ENCODE measurements around the gene PPP1R12A. TPM values are rescaled to one million over a fixed set of nuclear protein-coding genes. Genes with fewer than 3 reads are reported as not detected.
"Not testable (repeated sequence)": the region's sequence is repeated elsewhere in the genome, so short reads cannot be mapped to it uniquely, and the experiment has no call there.

PPP1R12A gene
- total RNA-seq, 1 experiment from 2014 or later = 69.9 TPM

- TF ChIP-seq, protein P1, sequence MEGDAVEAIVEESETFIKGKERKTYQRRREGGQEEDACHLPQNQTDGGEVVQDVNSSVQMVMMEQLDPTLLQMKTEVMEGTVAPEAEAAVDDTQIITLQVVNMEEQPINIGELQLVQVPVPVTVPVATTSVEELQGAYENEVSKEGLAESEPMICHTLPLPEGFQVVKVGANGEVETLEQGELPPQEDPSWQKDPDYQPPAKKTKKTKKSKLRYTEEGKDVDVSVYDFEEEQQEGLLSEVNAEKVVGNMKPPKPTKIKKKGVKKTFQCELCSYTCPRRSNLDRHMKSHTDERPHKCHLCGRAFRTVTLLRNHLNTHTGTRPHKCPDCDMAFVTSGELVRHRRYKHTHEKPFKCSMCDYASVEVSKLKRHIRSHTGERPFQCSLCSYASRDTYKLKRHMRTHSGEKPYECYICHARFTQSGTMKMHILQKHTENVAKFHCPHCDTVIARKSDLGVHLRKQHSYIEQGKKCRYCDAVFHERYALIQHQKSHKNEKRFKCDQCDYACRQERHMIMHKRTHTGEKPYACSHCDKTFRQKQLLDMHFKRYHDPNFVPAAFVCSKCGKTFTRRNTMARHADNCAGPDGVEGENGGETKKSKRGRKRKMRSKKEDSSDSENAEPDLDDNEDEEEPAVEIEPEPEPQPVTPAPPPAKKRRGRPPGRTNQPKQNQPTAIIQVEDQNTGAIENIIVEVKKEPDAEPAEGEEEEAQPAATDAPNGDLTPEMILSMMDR (conservative IDR thresholded peaks at IDR 0.05) = no peak
- no peak for TF ChIP-seq EZH2 (IDR thresholded peaks at IDR 0.05; ENCODE audit: low read depth)
- ChIA-PET CTCF (no interaction called here), POLR2A (ENCODE audit: unreplicated experiment) (no interaction called here)
- Histone ChIP-seq H3K4me1 (replicated peaks; ENCODE audit: insufficient read depth) (no peaks in the 10 kb centered on the region), H3K79me2 (ENCODE audit: low read depth) (peaks cover 84% of the 10 kb centered on the region), H3K27me3 (ENCODE audit: insufficient read depth, low read depth) (no peaks in the 10 kb centered on the region), H4K20me1 (ENCODE audit: insufficient read depth) (peaks cover 18% of the 10 kb centered on the region), H3K27ac (no peak overlapping the region), H3K4me2 (no peak overlapping the region), H3K9me3 (ENCODE audit: insufficient read depth, low read depth) (no peaks in the 10 kb centered on the region), H3K9me2 (ENCODE audit: insufficient read depth) (no peaks in the 10 kb centered on the region), H3K4me3 (no peak overlapping the region), H2AFZ (no peak overlapping the region), H3K36me3 (ENCODE audit: low read depth) (0 out of 2 replicates have a peak, but pooled peaks cover 5% of the 10 kb centered on the region), H3F3A (ENCODE audit: insufficient read depth, low read depth) (0 out of 2 replicates have a peak, but pooled peaks cover 4% of the 10 kb centered on the region)
- no peak for DNase-seq
- no TSS peak for BruUV-seq (replicated peaks)
- intact Hi-C loops (cut with micrococcal nuclease; ENCODE audit: unreplicated experiment) = loop anchor here (10.0 kb wide), 1 partner anchor 382 kb away; no protein-coding TSS in a partner anchor
These were observed 51.7 kb downstream of the PPP1R12A start for GRCh38 chr12:79883216-79883615.

GRCh38 chr12:79881351-79881750, 53.5 kb downstream of the PPP1R12A start:
- CTCF ChIA-PET = interaction anchor here (0.7 kb wide), 1 partner anchor 378 kb away, joined by 3 read pairs; no protein-coding TSS in a partner anchor
- Histone ChIP-seq H3K9me3 (ENCODE audit: insufficient read depth, low read depth) (no peaks in the 10 kb centered on the region), H4K20me1 (ENCODE audit: insufficient read depth) (peaks cover 7% of the 10 kb centered on the region), H3K79me2 (ENCODE audit: low read depth) (peaks cover 83% of the 10 kb centered on the region), H3K4me1 (replicated peaks; ENCODE audit: insufficient read depth) (no peaks in the 10 kb centered on the region), H3K27me3 (ENCODE audit: insufficient read depth, low read depth) (no peaks in the 10 kb centered on the region), H3K36me3 (ENCODE audit: low read depth) (0 out of 2 replicates have a peak, but pooled peaks cover 5% of the 10 kb centered on the region), H3K4me3 (no peak overlapping the region), H3F3A (ENCODE audit: insufficient read depth, low read depth) (no peaks in the 10 kb centered on the region), H3K4me2 (no peak overlapping the region), H2AFZ (no peak overlapping the region), H3K9me2 (ENCODE audit: insufficient read depth) (no peaks in the 10 kb centered on the region), H3K27ac (no peak overlapping the region)
- BruUV-seq (replicated peaks) = no TSS peak
- TF ChIP-seq, protein P1 (conservative IDR thresholded peaks at IDR 0.05) = no peak
- no peak for TF ChIP-seq EZH2 (IDR thresholded peaks at IDR 0.05; ENCODE audit: low read depth)
- no peak for DNase-seq
- POLR2A ChIA-PET (ENCODE audit: unreplicated experiment) = no interaction called here
- intact Hi-C loops (cut with micrococcal nuclease; ENCODE audit: unreplicated experiment) = loop anchor here (10.0 kb wide), 1 partner anchor 383 kb away; no protein-coding TSS in a partner anchor

GRCh38 chr12:79878506-79878905, 56.4 kb downstream of the PPP1R12A start:
- BruUV-seq (replicated peaks); CTCF ChIA-PET; POLR2A ChIA-PET (ENCODE audit: unreplicated experiment): not testable (repeated sequence)

DNA sequence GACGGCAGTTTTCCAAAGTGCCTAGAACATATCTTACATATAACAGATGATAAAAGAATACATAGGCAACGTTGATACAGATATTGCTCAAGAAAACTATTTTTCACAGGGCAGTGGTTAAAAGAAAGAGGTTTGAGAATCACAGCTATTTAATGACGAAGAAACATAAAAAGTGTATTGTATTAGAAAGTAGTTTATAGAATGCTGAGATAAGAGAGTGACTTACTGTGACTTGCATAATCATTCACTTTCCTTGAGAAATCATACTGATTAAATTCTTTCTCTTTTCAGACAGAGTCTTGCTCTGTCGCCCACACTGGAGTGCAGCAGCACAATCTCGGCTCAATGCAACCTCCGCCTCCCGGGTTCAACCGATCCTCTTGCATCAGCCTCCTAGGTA, 57.7 kb downstream of the PPP1R12A start:
- Histone ChIP-seq H3F3A (ENCODE audit: insufficient read depth, low read depth) (no peaks in the 10 kb centered on the region), H4K20me1 (ENCODE audit: insufficient read depth) (peaks cover 10% of the 10 kb centered on the region), H3K9me3 (ENCODE audit: insufficient read depth, low read depth) (no peaks in the 10 kb centered on the region), H3K4me2 (no peak overlapping the region), H3K79me2 (ENCODE audit: low read depth) (peaks cover 69% of the 10 kb centered on the region), H3K4me3 (no peak overlapping the region), H3K36me3 (ENCODE audit: low read depth) (0 out of 2 replicates have a peak, but pooled peaks cover 5% of the 10 kb centered on the region), H3K27ac (no peak overlapping the region), H2AFZ (no peak overlapping the region), H3K27me3 (ENCODE audit: insufficient read depth, low read depth) (no peaks in the 10 kb centered on the region), H3K9me2 (ENCODE audit: insufficient read depth) (no peaks in the 10 kb centered on the region), H3K4me1 (replicated peaks; ENCODE audit: insufficient read depth) (no peaks in the 10 kb centered on the region)
- CTCF ChIA-PET = no interaction called here
- DNase-seq = no peak
- intact Hi-C loops (cut with micrococcal nuclease; ENCODE audit: unreplicated experiment) = loop anchor here (10.0 kb wide), 1 partner anchor 72 kb away; no protein-coding TSS in a partner anchor
- POLR2A ChIA-PET (ENCODE audit: unreplicated experiment) = no interaction called here
- no TSS peak for BruUV-seq (replicated peaks)
- no peak for TF ChIP-seq EZH2 (IDR thresholded peaks at IDR 0.05; ENCODE audit: low read depth)
- TF ChIP-seq, protein P1 (conservative IDR thresholded peaks at IDR 0.05) = no peak

More at GRCh38 chr12:79878506-79878905, 56.4 kb downstream of the PPP1R12A start:
- peaks cover 68% of the 10 kb centered on the region for H3K79me2 ChIP-seq (ENCODE audit: low read depth)
- not testable (repeated sequence) for H3K27me3 ChIP-seq (ENCODE audit: insufficient read depth, low read depth); H3K4me3 ChIP-seq; H3F3A ChIP-seq (ENCODE audit: insufficient read depth, low read depth); H3K4me2 ChIP-seq; H3K4me1 ChIP-seq (replicated peaks; ENCODE audit: insufficient read depth); H3K9me3 ChIP-seq (ENCODE audit: insufficient read depth, low read depth); H4K20me1 ChIP-seq (ENCODE audit: insufficient read depth); H3K27ac ChIP-seq; DNase-seq; H3K9me2 ChIP-seq (ENCODE audit: insufficient read depth); H3K36me3 ChIP-seq (ENCODE audit: low read depth); H2AFZ ChIP-seq
- intact Hi-C loops (cut with micrococcal nuclease; ENCODE audit: unreplicated experiment) = loop anchor here (10.0 kb wide), 1 partner anchor 74 kb away; no protein-coding TSS in a partner anchor

Data from PC-9 (cell line).